ENCODE data around the gene NR1H2.

The NR1H2 gene

DNA sequence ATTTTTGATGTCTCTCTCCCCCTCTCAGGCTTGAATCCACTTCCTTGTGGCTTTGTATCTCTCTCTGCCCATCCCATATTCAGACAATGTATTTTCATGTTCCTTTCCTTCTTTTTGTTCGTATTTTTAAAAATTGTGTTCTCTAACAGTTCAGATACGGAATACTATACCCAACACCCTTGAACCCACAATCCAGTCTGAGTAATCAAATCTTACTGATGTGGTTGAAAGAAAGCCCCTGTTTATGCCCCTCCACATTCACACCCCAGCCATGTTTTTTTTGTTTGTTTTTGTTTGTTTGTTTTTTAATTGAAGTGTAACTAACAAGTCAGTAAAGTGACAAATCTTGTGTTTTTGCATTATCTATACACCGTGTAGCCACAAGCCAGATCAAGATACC is 43.9 kb downstream of the NR1H2 start:
- DNase-seq (ENCODE audit: low spot score) = no peak
- no peak overlapping the region for H3K4me3 ChIP-seq
- no peak overlapping the region for H3K27ac ChIP-seq
- TF ChIP-seq, protein P1, sequence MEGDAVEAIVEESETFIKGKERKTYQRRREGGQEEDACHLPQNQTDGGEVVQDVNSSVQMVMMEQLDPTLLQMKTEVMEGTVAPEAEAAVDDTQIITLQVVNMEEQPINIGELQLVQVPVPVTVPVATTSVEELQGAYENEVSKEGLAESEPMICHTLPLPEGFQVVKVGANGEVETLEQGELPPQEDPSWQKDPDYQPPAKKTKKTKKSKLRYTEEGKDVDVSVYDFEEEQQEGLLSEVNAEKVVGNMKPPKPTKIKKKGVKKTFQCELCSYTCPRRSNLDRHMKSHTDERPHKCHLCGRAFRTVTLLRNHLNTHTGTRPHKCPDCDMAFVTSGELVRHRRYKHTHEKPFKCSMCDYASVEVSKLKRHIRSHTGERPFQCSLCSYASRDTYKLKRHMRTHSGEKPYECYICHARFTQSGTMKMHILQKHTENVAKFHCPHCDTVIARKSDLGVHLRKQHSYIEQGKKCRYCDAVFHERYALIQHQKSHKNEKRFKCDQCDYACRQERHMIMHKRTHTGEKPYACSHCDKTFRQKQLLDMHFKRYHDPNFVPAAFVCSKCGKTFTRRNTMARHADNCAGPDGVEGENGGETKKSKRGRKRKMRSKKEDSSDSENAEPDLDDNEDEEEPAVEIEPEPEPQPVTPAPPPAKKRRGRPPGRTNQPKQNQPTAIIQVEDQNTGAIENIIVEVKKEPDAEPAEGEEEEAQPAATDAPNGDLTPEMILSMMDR (IDR thresholded peaks at IDR 0.05) = no peak

DNA sequence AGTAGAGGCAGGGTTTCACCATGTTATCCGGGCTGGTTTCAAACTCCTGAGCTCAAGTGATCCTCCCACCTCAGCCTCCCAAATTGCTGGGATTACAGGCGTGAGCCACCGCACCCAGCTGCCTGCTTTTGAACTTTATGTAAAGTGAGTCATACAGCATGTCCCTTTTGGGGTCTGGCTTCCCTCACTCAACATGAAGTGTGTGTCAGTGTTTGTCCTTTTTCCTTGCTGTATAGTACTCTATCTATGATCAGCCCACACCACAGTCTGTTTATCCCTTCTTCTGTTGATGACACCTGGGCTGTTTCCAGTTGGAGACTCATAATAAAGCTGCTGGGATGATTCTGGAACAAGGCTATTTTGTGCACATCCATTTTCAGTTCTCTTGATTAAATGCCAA is 44.6 kb downstream of the NR1H2 start:
- DNase-seq (ENCODE audit: low spot score) = no peak
- Histone ChIP-seq H3K4me3 (no peak overlapping the region), H3K27ac (no peak overlapping the region)
- TF ChIP-seq, protein P1 (IDR thresholded peaks at IDR 0.05) = no peak

DNA sequence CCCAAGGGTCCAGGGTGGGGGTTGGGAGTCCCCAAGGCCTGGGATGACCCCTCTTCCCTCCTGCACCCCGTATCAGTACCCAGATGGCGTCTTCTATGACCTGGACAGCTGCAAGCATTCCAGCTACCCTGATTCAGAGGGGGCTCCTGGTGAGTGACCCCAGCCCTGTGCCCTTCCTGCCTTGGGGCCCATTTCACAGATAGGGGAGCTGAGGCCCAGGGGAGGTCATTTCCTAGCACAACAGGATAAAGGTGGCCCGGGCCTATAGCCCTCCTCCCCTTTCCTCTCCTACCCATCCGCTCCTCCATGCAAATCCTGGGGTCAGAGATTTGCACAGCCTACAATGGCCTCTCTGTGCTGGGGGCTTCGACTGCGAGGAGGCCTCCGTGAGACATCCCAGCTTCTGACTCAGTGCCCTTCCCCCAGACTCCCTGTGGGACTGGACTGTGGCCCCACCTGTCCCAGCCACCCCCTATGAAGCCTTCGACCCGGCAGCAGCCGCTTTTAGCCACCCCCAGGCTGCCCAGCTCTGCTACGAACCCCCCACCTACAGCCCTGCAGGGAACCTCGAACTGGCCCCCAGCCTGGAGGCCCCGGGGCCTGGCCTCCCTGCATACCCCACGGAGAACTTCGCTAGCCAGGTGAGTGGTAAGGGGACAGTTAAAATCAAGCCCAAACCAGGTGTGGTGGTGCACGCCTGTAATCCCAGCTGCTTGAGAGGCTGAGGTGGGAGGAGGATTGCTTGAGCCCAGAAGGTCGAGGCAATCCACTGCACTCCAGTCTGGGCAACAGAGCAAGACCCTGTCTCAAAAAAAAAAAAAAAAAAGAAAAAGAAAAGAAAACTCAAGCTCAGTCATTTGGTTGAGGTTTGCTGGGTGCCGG is 46.4 kb downstream of the NR1H2 start:
- no peak overlapping the region for H3K27ac ChIP-seq
- DNase-seq (ENCODE audit: low spot score) = no peak
- TF ChIP-seq, protein P1 (IDR thresholded peaks at IDR 0.05) = no peak
- no peak overlapping the region for H3K4me3 ChIP-seq

DNA sequence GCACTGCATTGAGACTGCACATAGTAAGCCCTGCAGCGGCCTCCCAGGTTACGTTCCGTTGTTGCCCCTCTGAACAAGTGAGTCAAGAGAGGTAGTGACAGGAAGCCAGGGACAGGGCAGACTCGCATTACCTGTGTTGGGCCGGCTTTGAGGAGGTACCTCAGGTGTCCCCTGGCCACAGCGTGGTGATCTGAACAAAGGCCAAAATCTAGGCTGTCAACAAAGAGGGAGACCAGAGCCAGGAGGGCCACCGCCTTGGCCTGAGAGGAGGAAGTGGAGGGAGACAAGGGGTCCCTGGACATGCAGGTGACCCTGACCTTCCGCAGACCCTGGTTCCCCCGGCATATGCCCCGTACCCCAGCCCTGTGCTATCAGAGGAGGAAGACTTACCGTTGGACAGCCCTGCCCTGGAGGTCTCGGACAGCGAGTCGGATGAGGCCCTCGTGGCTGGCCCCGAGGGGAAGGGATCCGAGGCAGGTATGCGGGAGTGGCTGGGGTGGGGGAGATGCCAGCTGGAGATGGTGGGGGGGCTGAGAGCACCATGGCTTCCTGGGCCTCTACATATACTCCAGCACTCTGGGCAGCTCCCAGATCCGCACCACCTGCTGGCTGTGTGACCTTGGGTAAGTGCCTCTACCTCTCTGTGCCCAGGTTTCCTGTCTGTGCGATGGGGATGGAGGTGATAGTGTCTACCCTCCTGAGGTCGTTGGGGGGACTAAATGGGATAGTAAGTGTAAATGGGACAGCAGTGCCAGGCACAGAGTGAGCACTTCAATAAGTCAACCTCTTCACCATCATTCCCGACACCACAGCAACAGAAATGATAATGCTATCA is 47.2 kb downstream of the NR1H2 start:
- H3K4me3 ChIP-seq = no peak overlapping the region
- TF ChIP-seq, protein P1 (IDR thresholded peaks at IDR 0.05) = no peak
- no peak for DNase-seq (ENCODE audit: low spot score)
- no peak overlapping the region for H3K27ac ChIP-seq

DNA sequence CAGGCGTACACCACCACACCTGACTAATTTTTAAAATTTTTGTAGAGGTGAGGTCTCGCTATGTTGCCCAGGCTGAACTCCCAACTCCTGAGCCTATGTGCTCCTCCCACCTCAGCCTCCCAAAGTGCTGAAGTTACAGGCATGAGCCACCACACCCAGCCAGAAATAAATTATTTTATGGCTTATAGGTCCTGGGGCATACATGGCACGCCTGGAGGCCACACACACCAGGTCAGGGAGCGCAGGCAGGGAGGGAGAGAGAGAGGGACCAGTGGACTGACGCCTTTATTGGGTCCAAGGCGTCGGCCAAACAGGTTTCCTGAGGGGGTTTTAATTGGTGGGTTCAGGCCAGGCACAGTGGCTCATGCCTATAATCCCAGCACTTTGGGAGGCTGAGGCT is 49.3 kb downstream of the NR1H2 start:
- TF ChIP-seq, protein P1 (IDR thresholded peaks at IDR 0.05) = no peak
- Histone ChIP-seq H3K4me3 (no peak overlapping the region), H3K27ac (no peak overlapping the region)
- no peak for DNase-seq (ENCODE audit: low spot score)

DNA sequence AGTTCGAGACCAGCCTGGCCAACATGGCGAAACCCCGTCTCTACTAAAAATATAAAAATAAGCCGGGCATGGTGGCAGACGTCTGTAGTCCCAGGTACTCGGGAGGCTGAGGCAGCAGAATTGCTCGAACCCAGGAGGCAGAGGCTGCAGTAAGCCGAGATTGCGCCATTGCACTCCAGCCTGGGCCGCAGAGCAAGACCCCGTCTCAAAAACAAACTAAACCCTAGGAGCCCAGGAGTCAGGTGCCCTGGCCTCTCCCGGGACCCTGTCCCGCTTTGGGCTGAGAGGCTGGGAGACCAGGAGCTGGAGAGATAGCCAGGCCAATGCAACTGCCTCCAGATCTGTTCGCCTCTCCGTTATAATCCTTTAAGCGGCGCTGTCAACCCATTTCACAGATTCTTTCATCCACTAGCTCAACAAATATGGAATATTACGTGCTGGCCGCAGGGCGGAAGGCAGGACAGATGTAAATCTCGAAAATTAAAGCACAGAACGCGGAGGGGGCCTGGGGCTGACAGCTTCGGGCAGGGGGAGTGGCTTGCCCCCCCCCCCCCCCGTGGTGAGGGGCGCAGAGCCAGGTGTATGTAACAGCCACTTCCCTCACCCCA is 51.2 kb downstream of the NR1H2 start:
- Histone ChIP-seq H3K4me3 (peak overlapping the region; percentile 55), H3K27ac (peak overlapping the region in 1 of 2 donors; percentile 37)
- TF ChIP-seq, protein P1 (IDR thresholded peaks at IDR 0.05) = no peak

More for the DNA sequence above, 51.2 kb downstream of the NR1H2 start:
- DNase-seq (ENCODE audit: low spot score) = no peak
